H9 (cell line): ENCODE results near the gene WFIKKN1. TPM values are rescaled to one million over a fixed set of nuclear protein-coding genes. Genes with fewer than 3 reads are reported as not detected.
A peak's percentile ranks its signal among the peaks of the same experiment; 100 is the strongest.

ENCODE experiments used
- DNase-seq: peaks from one replicate; pipeline ENCODE4 v3.0.0-alpha.2; 2017
- H2AFZ ChIP-seq: one replicate; pipeline ENCODE4 v1.6.1; 2013; ENCODE audit warnings: mild to moderate bottlenecking, low read length, control low read depth, moderate library complexity
- H2AK5ac ChIP-seq: 2 replicates; pipeline ENCODE4 v1.6.1; 2013; ENCODE audit warnings: low read length, control low read depth, mixed read lengths; ENCODE audit not compliant: insufficient read length
- H2BK120ac ChIP-seq: one replicate; pipeline ENCODE4 v1.6.1; 2013; ENCODE audit warnings: low read depth, mild to moderate bottlenecking, low read length, control low read depth, inconsistent platforms; ENCODE audit not compliant: poor library complexity, severe bottlenecking
- H2BK12ac ChIP-seq: 2 replicates; pipeline ENCODE4 v1.6.1; 2013; ENCODE audit warnings: low read length, control low read depth, mixed read lengths, low read depth; ENCODE audit not compliant: insufficient read length
- H2BK15ac ChIP-seq: 2 replicates; pipeline ENCODE4 v1.6.1; 2013; ENCODE audit warnings: low read depth, low read length, control low read depth
- H2BK20ac ChIP-seq: one replicate; pipeline ENCODE4 v1.6.1; 2013; ENCODE audit warnings: low read depth, mild to moderate bottlenecking, low read length, control low read depth, inconsistent platforms; ENCODE audit not compliant: poor library complexity, severe bottlenecking
- H2BK5ac ChIP-seq: 2 replicates; pipeline ENCODE4 v1.6.1; 2013; ENCODE audit warnings: low read length, control low read depth, mixed read lengths; ENCODE audit not compliant: insufficient read length
- H3K14ac ChIP-seq: 2 replicates; pipeline ENCODE4 v1.6.1; 2013; ENCODE audit warnings: low read length, control low read depth; ENCODE audit not compliant: insufficient read depth
- H3K18ac ChIP-seq: 2 replicates; pipeline ENCODE4 v1.6.1; 2013; ENCODE audit warnings: low read depth, mild to moderate bottlenecking, mixed read lengths, low read length, control low read depth; ENCODE audit not compliant: insufficient read length
- H3K23ac ChIP-seq: 2 replicates; pipeline ENCODE4 v1.6.1; 2013; ENCODE audit warnings: low read length, control low read depth, mixed read lengths, low read depth; ENCODE audit not compliant: insufficient read length
- H3K23me2 ChIP-seq: 2 replicates; pipeline ENCODE4 v1.6.1; 2013; ENCODE audit warnings: low read depth, mild to moderate bottlenecking, mixed read lengths, low read length, control low read depth; ENCODE audit not compliant: insufficient read length, poor library complexity, severe bottlenecking
- H3K27ac ChIP-seq: 2 replicates; pipeline ENCODE4 v1.5.1; 2013; ENCODE audit warnings: low read length, control low read depth, mixed read lengths, low read depth; ENCODE audit not compliant: insufficient read length
- H3K27me3 ChIP-seq: 2 replicates; pipeline ENCODE4 v1.6.1; 2013; ENCODE audit warnings: low read length, control low read depth, inconsistent platforms; ENCODE audit not compliant: insufficient read depth
- H3K4ac ChIP-seq: 2 replicates; pipeline ENCODE4 v1.6.1; 2013; ENCODE audit warnings: low read depth, mild to moderate bottlenecking, control low read depth, inconsistent platforms, low read length, moderate library complexity
- H3K4me1 ChIP-seq: 2 replicates; pipeline ENCODE4 v1.6.1; 2013; ENCODE audit warnings: low read length, control low read depth, inconsistent platforms; ENCODE audit not compliant: insufficient read depth
- H3K4me2 ChIP-seq: 2 replicates; pipeline ENCODE4 v1.6.1; 2013; ENCODE audit warnings: low read length, control low read depth, mixed read lengths; ENCODE audit not compliant: insufficient read length, insufficient read depth
- H3K56ac ChIP-seq: 2 replicates; pipeline ENCODE4 v1.6.1; 2013; ENCODE audit warnings: low read depth, mild to moderate bottlenecking, mixed read lengths, low read length, control low read depth; ENCODE audit not compliant: insufficient read length
- H3K79me1 ChIP-seq: 2 replicates; pipeline ENCODE4 v1.6.1; 2013; ENCODE audit warnings: low read depth, mild to moderate bottlenecking, moderate library complexity, low read length, control low read depth, inconsistent platforms; ENCODE audit not compliant: insufficient read depth, poor library complexity, severe bottlenecking
- H3K79me2 ChIP-seq: 2 replicates; pipeline ENCODE4 v1.6.1; 2013; ENCODE audit warnings: low read length, control low read depth, inconsistent platforms; ENCODE audit not compliant: insufficient read depth
- H3K9ac ChIP-seq: 2 replicates; pipeline ENCODE4 v1.6.1; 2013; ENCODE audit warnings: low read length, control low read depth, mixed read lengths; ENCODE audit not compliant: insufficient read length; ENCODE audit errors: extremely low read depth
- H3K9me3 ChIP-seq: one replicate; pipeline ENCODE4 v1.6.1; 2013; ENCODE audit warnings: low read depth, low read length, inconsistent platforms; ENCODE audit not compliant: control insufficient read depth
- H3T11ph ChIP-seq: one replicate; pipeline ENCODE4 v1.6.1; 2013; ENCODE audit warnings: mild to moderate bottlenecking, low read length, control low read depth, inconsistent platforms
- H4K20me1 ChIP-seq: one replicate; pipeline ENCODE4 v1.6.1; 2013; ENCODE audit not compliant: control insufficient read depth, insufficient read length, insufficient read depth
- H4K5ac ChIP-seq: 2 replicates; pipeline ENCODE4 v1.6.1; 2013; ENCODE audit warnings: low read depth, mild to moderate bottlenecking, mixed read lengths, low read length, control low read depth; ENCODE audit not compliant: insufficient read length
- H4K8ac ChIP-seq: replicated peaks from 2 replicates; pipeline ENCODE4 v1.6.1; 2013; ENCODE audit warnings: low read length, control low read depth, mixed read lengths, low read depth; ENCODE audit not compliant: insufficient read length
- H4K91ac ChIP-seq: 2 replicates; pipeline ENCODE4 v1.6.1; 2013; ENCODE audit warnings: low read depth, mild to moderate bottlenecking, moderate library complexity, mixed read lengths, low read length, control low read depth; ENCODE audit not compliant: insufficient read length
- H3K27ac Mint-ChIP-seq, 3 experiments: 2 replicates in 2 of 3; 3 replicates in 1 of 3; pipeline ENCODE4 v1.8.0; 2020 to 2021; ENCODE audit warnings: mixed read lengths in 3 of 3, mild to moderate bottlenecking in 1 of 3, moderate library complexity in 1 of 3
- H3K27me3 Mint-ChIP-seq: 2 replicates; pipeline ENCODE4 v1.8.0; 2021; ENCODE audit warnings: low read depth, mild to moderate bottlenecking, moderate library complexity, mixed read lengths
- H3K36me3 Mint-ChIP-seq, 3 experiments: 2 replicates in 2 of 3; 3 replicates in 1 of 3; pipeline ENCODE4 v1.8.0; 2020 to 2021; ENCODE audit warnings: low read depth in 3 of 3, mixed read lengths in 3 of 3; ENCODE audit not compliant: insufficient read depth in 1 of 3
- H3K4me1 Mint-ChIP-seq, 2 experiments: 2 replicates each; pipeline ENCODE4 v1.8.0; 2020; ENCODE audit warnings: mixed read lengths in 2 of 2
- H3K4me3 Mint-ChIP-seq, 2 experiments: 2 replicates in 1 of 2; 3 replicates in 1 of 2; pipeline ENCODE4 v1.8.0; 2020 to 2021; ENCODE audit warnings: mild to moderate bottlenecking in 2 of 2, mixed read lengths in 2 of 2, moderate library complexity in 1 of 2
- H3K9me3 Mint-ChIP-seq, 2 experiments: 2 replicates in 1 of 2; 3 replicates in 1 of 2; pipeline ENCODE4 v1.8.0; 2020; ENCODE audit warnings: mild to moderate bottlenecking in 2 of 2, mixed read lengths in 2 of 2, moderate library complexity in 1 of 2
- CTCF ChIP-seq: fragments of 200-600 bp; sonication (generic); conservative IDR thresholded peaks from 3 replicates; pipeline ENCODE4 v1.8.0; 2021; ENCODE audit warnings: antibody characterized with exemption, mild to moderate bottlenecking
- WGBS: extraction: QIAGEN DNeasy Blood & Tissue Kit; methylation state at CpG from one replicate; pipeline ENCODE4 v1.1.7; 2013; ENCODE audit warnings: missing lambda C conversion rate, low lambda C conversion rate, mixed read lengths; ENCODE audit not compliant: insufficient read length; ENCODE audit errors: extremely low coverage; 5-methylcytosine and 5-hydroxymethylcytosine counted together
- total RNA-seq: library from RNA; stranded (reverse); gene quantifications from 2 replicates; pipeline ENCODE4 v1.2.1, GENCODE V29; 2021

WFIKKN1 gene
- total RNA-seq, 1 experiment from 2014 or later = 8.3 TPM

- WGBS = no CpG with 5 or more reads among the region's 11 CpGs
- Mint-ChIP-seq H3K27ac (peak overlapping the region in 2 of 3 experiments; percentile 57 to 83; a peak in 2 of 7 replicates), H3K4me1 (peaks cover 6 to 30% of the 10 kb centered on the region in 2 experiments; a peak in 3 of 4 replicates), H3K4me3 (peak overlapping the region; percentile 19 to 69; a peak in 4 of 5 replicates), H3K36me3 (peaks cover 0 to 14% (median 0%) of the 10 kb centered on the region in 3 experiments; a peak in 4 of 7 replicates), H3K27me3 (no peaks in the 10 kb centered on the region), H3K9me3 (no peaks in the 10 kb centered on the region)
- Histone ChIP-seq H3K14ac (peak overlapping the region; percentile 3), H3K23me2 (peaks cover 8% of the 10 kb centered on the region), H4K5ac (no peak overlapping the region), H3K18ac (peak overlapping the region; percentile 4), H4K91ac (no peak overlapping the region), H2BK12ac (no peak overlapping the region), H4K20me1 (no peaks in the 10 kb centered on the region), H3K4me1 (no peaks in the 10 kb centered on the region; the same call in 1 of the 2 replicates), H2BK20ac (no peak overlapping the region), H3K79me1 (no peaks in the 10 kb centered on the region), H3K9me3 (no peaks in the 10 kb centered on the region), H2BK120ac (no peak overlapping the region), H3K79me2 (no peaks in the 10 kb centered on the region), H3K27ac (no peak overlapping the region), H3T11ph (no peak overlapping the region), H3K4me2 (no peak overlapping the region), H2AFZ (no peak overlapping the region), H2AK5ac (no peak overlapping the region), H3K9ac (no peak overlapping the region), H3K27me3 (no peaks in the 10 kb centered on the region), H2BK5ac (no peak overlapping the region), H3K56ac (no peak overlapping the region), H3K23ac (no peak overlapping the region), H3K4ac (no peak overlapping the region), H4K8ac (no peak overlapping the region), H2BK15ac (no peak overlapping the region)
- no peak for TF ChIP-seq CTCF
- DNase-seq = peak; percentile 63
These were observed 944 bp upstream of the WFIKKN1 start for GRCh38 chr16:629833-630248.
